GM12878 (cell line): Measurements from ENCODE around the gene TSPAN12. TPM values are rescaled to one million over a fixed set of nuclear protein-coding genes. Genes with fewer than 3 reads are reported as not detected.

Source experiments
- ATAC-seq: fragments of 200-7000 bp; cut with Tn5 transposase; 3 replicates; pipeline ENCODE4 v1.9.1; 2020; ENCODE audit warnings: mild to moderate bottlenecking, moderate library complexity
- BruUV-seq: library from RNA; stranded (reverse); fragments of 400-500 nt; replicated peaks from 2 replicates; lab custom pipeline; 2021; lab: Mats Ljungman, UMichigan
- CTCF ChIA-PET: fragments of 300-600 bp; sonication (Branson Sonifier 250); formaldehyde crosslinking; extraction: SDS; loops from one replicate; lab custom pipeline; 2021; ENCODE audit warnings: inconsistent platforms; lab: Yijun Ruan, JAX
- POLR2A ChIA-PET: fragments of 350-600 bp; formaldehyde crosslinking; extraction: SDS; loops from one replicate; lab custom pipeline; 2021; ENCODE audit warnings: inconsistent platforms; lab: Charles Lee
- RAD21 ChIA-PET: fragments of 300-600 bp; sonication (Branson Sonifier 250); formaldehyde crosslinking; loops from one replicate; lab custom pipeline; 2023; ENCODE audit warnings: antibody characterized with exemption; ENCODE audit not compliant: unreplicated experiment; lab: Charles Lee
- SMC1A ChIA-PET: fragments of 300-600 bp; sonication (Branson Sonifier 250); formaldehyde crosslinking; loops from one replicate; lab custom pipeline; 2023; ENCODE audit not compliant: unreplicated experiment, uncharacterized antibody; lab: Charles Lee
- DNase-seq: peaks from one replicate; pipeline ENCODE4 v3.0.0-alpha.2; 2011; ENCODE audit warnings: low read depth, low spot score
- FAIRE-seq: peaks from 3 replicates; lab custom pipeline; 2011; peaks lifted over from hg19 to GRCh38; lab: Jason Lieb, UNC
- H2AFZ ChIP-seq: 2 replicates; pipeline ENCODE4 v1.6.0; 2011; ENCODE audit warnings: low read depth, low read length, control low read depth; ENCODE audit not compliant: control insufficient read depth
- H3K27ac ChIP-seq: 2 replicates; pipeline ENCODE4 v1.5.1; 2011; ENCODE audit warnings: control low read depth; ENCODE audit not compliant: control insufficient read depth, insufficient read depth
- H3K27me3 ChIP-seq, 2 experiments: replicated peaks in 1 of 2; 2 replicates each; pipeline versions ENCODE4 v1.6.0 to v1.6.1; 2011; ENCODE audit warnings: low read length in 1 of 2; ENCODE audit not compliant: control insufficient read depth in 2 of 2, insufficient read depth in 2 of 2
- H3K36me3 ChIP-seq, 2 experiments: 2 replicates each; pipeline ENCODE4 v1.5.1; 2011; ENCODE audit warnings: low read length in 1 of 2; ENCODE audit not compliant: control insufficient read depth in 2 of 2, insufficient read depth in 2 of 2
- H3K4me1 ChIP-seq: 2 replicates; pipeline ENCODE4 v1.6.1; 2011; ENCODE audit warnings: mild to moderate bottlenecking, low read length, moderate library complexity, mixed read lengths; ENCODE audit not compliant: control insufficient read depth, insufficient read depth
- H3K4me2 ChIP-seq: 2 replicates; pipeline ENCODE4 v1.6.0; 2011; ENCODE audit warnings: control low read depth; ENCODE audit not compliant: control insufficient read depth, insufficient read depth
- H3K4me3 ChIP-seq: fragments of 200-600 bp; sonication (generic); 2 replicates; pipeline ENCODE4 v1.5.1; 2016
- H3K79me2 ChIP-seq: 2 replicates; pipeline ENCODE4 v1.6.0; 2011; ENCODE audit warnings: low read length; ENCODE audit not compliant: control insufficient read depth, insufficient read depth
- H3K9ac ChIP-seq: 2 replicates; pipeline ENCODE4 v1.8.0; 2011; ENCODE audit warnings: low read length, control low read depth, mixed read lengths; ENCODE audit not compliant: control insufficient read depth, insufficient read depth
- H3K9me3 ChIP-seq: replicated peaks from 3 replicates; pipeline ENCODE4 v1.5.1; 2011; ENCODE audit warnings: mild to moderate bottlenecking, low read length; ENCODE audit not compliant: control insufficient read depth, insufficient read depth
- H4K20me1 ChIP-seq: 2 replicates; pipeline ENCODE4 v1.6.0; 2011; ENCODE audit not compliant: control insufficient read depth, insufficient read depth
- HDAC6 ChIP-seq: fragments of 200-600 bp; sonication (generic); IDR thresholded peaks from one replicate; pipeline ENCODE4 v1.8.0; 2017; ENCODE audit warnings: antibody characterized with exemption; ENCODE audit not compliant: unreplicated experiment
- IKZF2 ChIP-seq, 2 experiments: fragments of 450-650 bp; IDR thresholded peaks; 2 replicates each; pipeline ENCODE4 v1.6.1; 2017; ENCODE audit warnings: mild to moderate bottlenecking in 2 of 2, moderate library complexity in 2 of 2
- MAX ChIP-seq: IDR thresholded peaks from 2 replicates; pipeline ENCODE4 v1.6.1; 2012; ENCODE audit warnings: low read depth, low read length, improper control_type of control experiment
- MTA2 ChIP-seq: fragments of 450-650 bp; IDR thresholded peaks from 2 replicates; pipeline ENCODE4 v1.6.1; 2016; ENCODE audit warnings: low read depth, mild to moderate bottlenecking, moderate library complexity
- PBX3 ChIP-seq: IDR thresholded peaks from 2 replicates; pipeline ENCODE4 v1.6.1; 2011; ENCODE audit warnings: mild to moderate bottlenecking, low read depth, low read length, moderate library complexity; ENCODE audit not compliant: insufficient replicate concordance
- PKNOX1 ChIP-seq: fragments of 450-650 bp; IDR thresholded peaks from 2 replicates; pipeline ENCODE4 v1.6.1; 2016; ENCODE audit warnings: mild to moderate bottlenecking
- SUZ12 ChIP-seq: fragments of 200-600 bp; sonication (generic); IDR thresholded peaks from one replicate; pipeline ENCODE4 v1.6.1; 2018; ENCODE audit warnings: antibody characterized with exemption, mild to moderate bottlenecking; ENCODE audit not compliant: unreplicated experiment
- ZNF217 ChIP-seq: fragments of 450-650 bp; IDR thresholded peaks from 2 replicates; pipeline ENCODE4 v1.6.1; 2017; ENCODE audit warnings: antibody characterized with exemption, mild to moderate bottlenecking
- WGBS: methylation state at CpG from one replicate; pipeline ENCODE4 v1.1.6; 2016; ENCODE audit warnings: low lambda C conversion rate; ENCODE audit not compliant: insufficient replicate concordance, insufficient coverage; ENCODE audit errors: missing lambda C conversion rate; 5-methylcytosine and 5-hydroxymethylcytosine counted together
- in situ Hi-C: fragments of 300-500 bp; cut with MboI; formaldehyde crosslinking; loops from 9 replicates; pipeline ENCODE4 v1.14.3; 2018; ENCODE audit warnings: mixed read lengths
- intact Hi-C: fragments of 100-400 bp; cut with micrococcal nuclease; formaldehyde crosslinking; loops from one replicate; pipeline ENCODE4 v1.14.2; 2022; ENCODE audit not compliant: unreplicated experiment
- polyA plus RNA-seq, 11 experiments: library from polyadenylated mRNA; depleted of rRNA in 4 of 11; unstranded in 6 of 11; stranded (reverse) in 5 of 11; fragments of >200 nt; fragmentation: Nextera tagmentation in 4 of 11; fragmentation: Illumina TruSeq in 1 of 11; extraction: Ambion mirVana in 4 of 11; extraction: Trizol in 1 of 11; gene quantifications; 1 replicate in 1 of 11; 2 replicates in 10 of 11; pipeline versions ENCODE4 v1.2.1 to v1.2.3, GENCODE V29; 2011 to 2016; ENCODE audit warnings: inconsistent platforms in 2 of 11, missing spikeins in 2 of 11, low read depth in 1 of 11
- total RNA-seq, 4 experiments: library from RNA; depleted of rRNA in 3 of 4; stranded (reverse); fragments of >200 nt in 3 of 4; fragmentation: Illumina TruSeq in 1 of 4; extraction: Trizol in 1 of 4; gene quantifications; 2 replicates each; pipeline versions ENCODE4 v1.2.1 to v1.2.3, GENCODE V29; 2013 to 2021

TSPAN12 gene
- total and polyA plus RNA-seq, 10 of the 15 experiments (the other 5 are each of a cell fraction or from before 2014, with no cell fraction given), result 0.67 to 110 (median 1.3) TPM

GRCh38 chr7:120832803-120833202 is 25.1 kb downstream of the TSPAN12 start:
- Histone ChIP-seq H3K9ac (no peak overlapping the region), H3K79me2 (no peaks in the 10 kb centered on the region), H3K4me1 (peaks cover 7% of the 10 kb centered on the region; the same call in 1 of the 2 replicates), H3K27me3 (no peaks in the 10 kb centered on the region), H3K36me3 (no peaks in the 10 kb centered on the region), H2AFZ (no peak overlapping the region), H4K20me1 (no peaks in the 10 kb centered on the region), H3K27ac (no peak overlapping the region), H3K4me2 (no peak overlapping the region), H3K9me3 (peaks cover 1% of the 10 kb centered on the region; the same call in 2 of the 3 replicates), H3K4me3 (no peak overlapping the region)
- ATAC-seq (0 out of 3 replicates have a peak, but pooled peaks have one; percentile 20), DNase-seq (no peak), FAIRE-seq (no peak)
- ChIA-PET POLR2A (interaction anchor here (0.7 to 4.5 kb wide), 4 partner anchors 14 to 23 kb away, joined by 3 to 16 read pairs (median 7); no protein-coding TSS in a partner anchor), RAD21 (interaction anchor here (1.0 to 3.3 kb wide), 5 partner anchors 22 to 698 kb away, joined by 3 to 21 read pairs (median 4); no protein-coding TSS in a partner anchor), SMC1A (interaction anchor here (0.8 to 8.7 kb wide), 11 partner anchors 10 to 118 kb away, joined by 3 to 122 read pairs (median 5); partner anchors contain the start of genes ING3 and TSPAN12), CTCF (interaction anchor here (0.9 to 1.9 kb wide), 7 partner anchors 13 to 41 kb away, joined by 3 to 13 read pairs (median 4); partner anchors contain the start of gene TSPAN12)
- intact Hi-C loops (no loop called here), in situ Hi-C loops (no loop called here)
- WGBS, result 95% methylated on average over 2 of the region's 2 CpGs
- BruUV-seq, result no TSS peak
- TF ChIP-seq MAX (no peak), MTA2 (peak; percentile 34; the same call in 1 of the 2 replicates)

GRCh38 chr7:120831260-120831659 is 26.7 kb downstream of the TSPAN12 start:
- intact Hi-C loops, result no loop called here
- ChIA-PET SMC1A (interaction anchor here (1.0 to 3.9 kb wide), 6 partner anchors 11 to 97 kb away, joined by 3 to 32 read pairs (median 10); no protein-coding TSS in a partner anchor), RAD21 (no interaction called here), POLR2A (interaction anchor here (0.7 to 1.5 kb wide), 3 partner anchors 17 to 24 kb away, joined by 3 to 4 read pairs (median 3); no protein-coding TSS in a partner anchor), CTCF (interaction anchor here (0.8 to 1.4 kb wide), 7 partner anchors 14 to 26 kb away, joined by 3 to 4 read pairs (median 3); no protein-coding TSS in a partner anchor)
- BruUV-seq, result no TSS peak
- Histone ChIP-seq H3K79me2 (no peaks in the 10 kb centered on the region), H3K36me3 (no peaks in the 10 kb centered on the region), H3K4me1 (0 out of 2 replicates have a peak, but pooled peaks cover 3% of the 10 kb centered on the region), H3K27me3 (no peaks in the 10 kb centered on the region), H3K9ac (no peak overlapping the region), H3K4me2 (no peak overlapping the region), H2AFZ (no peak overlapping the region), H4K20me1 (no peaks in the 10 kb centered on the region), H3K9me3 (peaks cover 1% of the 10 kb centered on the region; the same call in 2 of the 3 replicates), H3K4me3 (no peak overlapping the region), H3K27ac (no peak overlapping the region)
- no peak for DNase-seq
- in situ Hi-C loops, result no loop called here
- TF ChIP-seq PBX3, result no peak
- TF ChIP-seq PKNOX1, result peak; percentile 39; the same call in 1 of the 2 replicates
- peak; percentile 55; the same call in 1 of the 2 replicates for TF ChIP-seq ZNF217
- TF ChIP-seq SUZ12, result no peak
- TF ChIP-seq HDAC6, result no peak
- TF ChIP-seq IKZF2 (IDR thresholded peaks at IDR 0.05), result no peak
- 0% methylated on average over 1 of the region's 1 CpG for WGBS
- peak; percentile 23 for ATAC-seq
- FAIRE-seq, result no peak
